GM12873 (cell line): Measurements from ENCODE around the gene FRA10AC1.

Source experiments
- CTCF ChIP-seq: IDR thresholded peaks from 2 replicates; pipeline ENCODE4 v1.5.1; 2012; ENCODE audit warnings: low read depth, mild to moderate bottlenecking, moderate library complexity, low read length, control low read depth; ENCODE audit not compliant: insufficient read depth; ENCODE audit errors: missing control alignments

FRA10AC1 gene

GRCh38 chr10:93716766-93717165 lies 14.4 kb upstream of the FRA10AC1 start:
- TF ChIP-seq CTCF = no peak

GRCh38 chr10:93715345-93715744 lies 13.0 kb upstream of the FRA10AC1 start:
- TF ChIP-seq CTCF = no peak

GRCh38 chr10:93712593-93712992 lies 10.2 kb upstream of the FRA10AC1 start:
- no peak for TF ChIP-seq CTCF

GRCh38 chr10:93711891-93712290 lies 9.5 kb upstream of the FRA10AC1 start:
- no peak for TF ChIP-seq CTCF

- no peak for TF ChIP-seq CTCF
Observed at GRCh38 chr10:93710333-93710909, 8.0 kb upstream of the FRA10AC1 start.

GRCh38 chr10:93707623-93708022 lies 5.2 kb upstream of the FRA10AC1 start:
- no peak for TF ChIP-seq CTCF

GRCh38 chr10:93704451-93704850 lies 2.1 kb upstream of the FRA10AC1 start:
- no peak for TF ChIP-seq CTCF
